Measurements from ENCODE around the gene LRRC34. TPM values are rescaled to one million over a fixed set of nuclear protein-coding genes. Genes with fewer than 3 reads are reported as not detected.

The LRRC34 gene
- total and polyA plus RNA-seq, 10 of the 15 experiments (the other 5 are each of a cell fraction or from before 2014, with no cell fraction given), result 0.24 to 3.7 (median 1.7) TPM

DNA sequence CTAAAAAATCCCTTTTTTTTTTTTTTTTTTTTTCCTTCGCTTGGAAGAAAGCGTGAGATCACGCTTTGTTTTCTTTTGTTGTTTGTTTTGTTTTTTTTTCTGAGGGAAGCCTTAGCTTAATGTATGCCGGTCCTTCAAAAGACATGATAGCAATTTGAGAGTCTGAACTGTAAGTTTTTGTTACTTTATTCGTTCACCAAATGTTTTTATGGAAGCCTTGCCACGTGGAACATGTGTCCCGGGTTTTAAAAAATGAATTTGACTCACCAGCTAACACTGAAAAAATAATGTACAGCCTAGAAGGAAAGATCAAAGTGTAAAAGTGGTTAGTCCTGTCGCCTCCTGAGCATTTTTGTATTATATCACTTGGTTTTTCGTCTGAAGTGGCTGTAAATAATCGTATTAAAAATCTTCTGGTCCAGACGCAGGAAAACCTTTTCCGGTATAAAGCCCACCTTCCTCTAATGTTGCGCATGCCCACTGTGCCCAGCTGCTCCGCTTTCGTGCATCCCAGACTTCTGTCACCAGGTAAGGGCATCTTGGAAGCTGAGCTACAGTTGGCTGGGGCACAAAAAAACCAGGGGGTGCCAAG is 40.3 kb downstream of the LRRC34 start (continued):
- TF ChIP-seq, protein P1, sequence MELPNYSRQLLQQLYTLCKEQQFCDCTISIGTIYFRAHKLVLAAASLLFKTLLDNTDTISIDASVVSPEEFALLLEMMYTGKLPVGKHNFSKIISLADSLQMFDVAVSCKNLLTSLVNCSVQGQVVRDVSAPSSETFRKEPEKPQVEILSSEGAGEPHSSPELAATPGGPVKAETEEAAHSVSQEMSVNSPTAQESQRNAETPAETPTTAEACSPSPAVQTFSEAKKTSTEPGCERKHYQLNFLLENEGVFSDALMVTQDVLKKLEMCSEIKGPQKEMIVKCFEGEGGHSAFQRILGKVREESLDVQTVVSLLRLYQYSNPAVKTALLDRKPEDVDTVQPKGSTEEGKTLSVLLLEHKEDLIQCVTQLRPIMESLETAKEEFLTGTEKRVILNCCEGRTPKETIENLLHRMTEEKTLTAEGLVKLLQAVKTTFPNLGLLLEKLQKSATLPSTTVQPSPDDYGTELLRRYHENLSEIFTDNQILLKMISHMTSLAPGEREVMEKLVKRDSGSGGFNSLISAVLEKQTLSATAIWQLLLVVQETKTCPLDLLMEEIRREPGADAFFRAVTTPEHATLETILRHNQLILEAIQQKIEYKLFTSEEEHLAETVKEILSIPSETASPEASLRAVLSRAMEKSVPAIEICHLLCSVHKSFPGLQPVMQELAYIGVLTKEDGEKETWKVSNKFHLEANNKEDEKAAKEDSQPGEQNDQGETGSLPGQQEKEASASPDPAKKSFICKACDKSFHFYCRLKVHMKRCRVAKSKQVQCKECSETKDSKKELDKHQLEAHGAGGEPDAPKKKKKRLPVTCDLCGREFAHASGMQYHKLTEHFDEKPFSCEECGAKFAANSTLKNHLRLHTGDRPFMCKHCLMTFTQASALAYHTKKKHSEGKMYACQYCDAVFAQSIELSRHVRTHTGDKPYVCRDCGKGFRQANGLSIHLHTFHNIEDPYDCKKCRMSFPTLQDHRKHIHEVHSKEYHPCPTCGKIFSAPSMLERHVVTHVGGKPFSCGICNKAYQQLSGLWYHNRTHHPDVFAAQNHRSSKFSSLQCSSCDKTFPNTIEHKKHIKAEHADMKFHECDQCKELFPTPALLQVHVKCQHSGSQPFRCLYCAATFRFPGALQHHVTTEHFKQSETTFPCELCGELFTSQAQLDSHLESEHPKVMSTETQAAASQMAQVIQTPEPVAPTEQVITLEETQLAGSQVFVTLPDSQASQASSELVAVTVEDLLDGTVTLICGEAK (IDR thresholded peaks at IDR 0.05; ENCODE audit: borderline replicate concordance), result peak; percentile 65; the same call in 1 of the 2 replicates
- TF ChIP-seq WRNIP1 (IDR thresholded peaks at IDR 0.05; ENCODE audit: borderline replicate concordance, low read depth, low read length) (no peak), EGR1 (IDR thresholded peaks at IDR 0.05; ENCODE audit: borderline replicate concordance in 1 of 2, low read depth in 2 of 2, low read length in 2 of 2) (no peak), RAD51 (IDR thresholded peaks at IDR 0.05) (peak; percentile 32; the same call in 1 of the 2 replicates), NFYB (IDR thresholded peaks at IDR 0.05; ENCODE audit: insufficient read depth, low read depth, low read length) (no peak), POLR2AphosphoS2 (IDR thresholded peaks at IDR 0.05; ENCODE audit: low read depth, low read length) (no peak), RCOR1 (conservative IDR thresholded peaks at IDR 0.05; ENCODE audit: low read depth, low read length) (no peak), SIX5 (IDR thresholded peaks at IDR 0.05; ENCODE audit: low read depth, low read length, severe bottlenecking) (no peak), ETV6 (conservative IDR thresholded peaks at IDR 0.05 in 1 of 2, IDR thresholded peaks at IDR 0.05 in 1 of 2; ENCODE audit: borderline replicate concordance in 1 of 2, low read depth in 1 of 2) (no peak), TCF12 (IDR thresholded peaks at IDR 0.05; ENCODE audit: low read depth, low read length) (no peak), YBX1 (IDR thresholded peaks at IDR 0.05) (no peak), CHD1 (IDR thresholded peaks at IDR 0.05; ENCODE audit: low read depth, low read length) (no peak), REST (IDR thresholded peaks at IDR 0.05; ENCODE audit: low read depth, low read length) (no peak), ZNF274 (IDR thresholded peaks at IDR 0.05; ENCODE audit: insufficient read depth, insufficient read length) (no peak)
- TF ChIP-seq, protein P2, sequence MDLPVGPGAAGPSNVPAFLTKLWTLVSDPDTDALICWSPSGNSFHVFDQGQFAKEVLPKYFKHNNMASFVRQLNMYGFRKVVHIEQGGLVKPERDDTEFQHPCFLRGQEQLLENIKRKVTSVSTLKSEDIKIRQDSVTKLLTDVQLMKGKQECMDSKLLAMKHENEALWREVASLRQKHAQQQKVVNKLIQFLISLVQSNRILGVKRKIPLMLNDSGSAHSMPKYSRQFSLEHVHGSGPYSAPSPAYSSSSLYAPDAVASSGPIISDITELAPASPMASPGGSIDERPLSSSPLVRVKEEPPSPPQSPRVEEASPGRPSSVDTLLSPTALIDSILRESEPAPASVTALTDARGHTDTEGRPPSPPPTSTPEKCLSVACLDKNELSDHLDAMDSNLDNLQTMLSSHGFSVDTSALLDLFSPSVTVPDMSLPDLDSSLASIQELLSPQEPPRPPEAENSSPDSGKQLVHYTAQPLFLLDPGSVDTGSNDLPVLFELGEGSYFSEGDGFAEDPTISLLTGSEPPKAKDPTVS (IDR thresholded peaks at IDR 0.05; ENCODE audit: low read depth, low read length), result no peak
- TF ChIP-seq, protein P3, sequence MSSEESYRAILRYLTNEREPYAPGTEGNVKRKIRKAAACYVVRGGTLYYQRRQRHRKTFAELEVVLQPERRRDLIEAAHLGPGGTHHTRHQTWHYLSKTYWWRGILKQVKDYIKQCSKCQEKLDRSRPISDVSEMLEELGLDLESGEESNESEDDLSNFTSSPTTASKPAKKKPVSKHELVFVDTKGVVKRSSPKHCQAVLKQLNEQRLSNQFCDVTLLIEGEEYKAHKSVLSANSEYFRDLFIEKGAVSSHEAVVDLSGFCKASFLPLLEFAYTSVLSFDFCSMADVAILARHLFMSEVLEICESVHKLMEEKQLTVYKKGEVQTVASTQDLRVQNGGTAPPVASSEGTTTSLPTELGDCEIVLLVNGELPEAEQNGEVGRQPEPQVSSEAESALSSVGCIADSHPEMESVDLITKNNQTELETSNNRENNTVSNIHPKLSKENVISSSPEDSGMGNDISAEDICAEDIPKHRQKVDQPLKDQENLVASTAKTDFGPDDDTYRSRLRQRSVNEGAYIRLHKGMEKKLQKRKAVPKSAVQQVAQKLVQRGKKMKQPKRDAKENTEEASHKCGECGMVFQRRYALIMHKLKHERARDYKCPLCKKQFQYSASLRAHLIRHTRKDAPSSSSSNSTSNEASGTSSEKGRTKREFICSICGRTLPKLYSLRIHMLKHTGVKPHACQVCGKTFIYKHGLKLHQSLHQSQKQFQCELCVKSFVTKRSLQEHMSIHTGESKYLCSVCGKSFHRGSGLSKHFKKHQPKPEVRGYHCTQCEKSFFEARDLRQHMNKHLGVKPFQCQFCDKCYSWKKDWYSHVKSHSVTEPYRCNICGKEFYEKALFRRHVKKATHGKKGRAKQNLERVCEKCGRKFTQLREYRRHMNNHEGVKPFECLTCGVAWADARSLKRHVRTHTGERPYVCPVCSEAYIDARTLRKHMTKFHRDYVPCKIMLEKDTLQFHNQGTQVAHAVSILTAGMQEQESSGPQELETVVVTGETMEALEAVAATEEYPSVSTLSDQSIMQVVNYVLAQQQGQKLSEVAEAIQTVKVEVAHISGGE (CRISPR knock-in tag; IDR thresholded peaks at IDR 0.05), result no peak
